Left ventricle myocardium inferior (tissue), 1 donor: ENCODE results near the gene PTPRM. TPM values are rescaled to one million over a fixed set of nuclear protein-coding genes. Genes with fewer than 3 reads are reported as not detected.

Experiments used
- DNase-seq: peaks from one replicate; pipeline ENCODE4 v3.0.0-alpha.2; 2020
- H3K27ac ChIP-seq: fragments of 200-600 bp; replicated peaks from 2 replicates; pipeline ENCODE4 v1.8.0; 2021
- H3K27me3 ChIP-seq: fragments of 200-600 bp; 2 replicates; pipeline ENCODE4 v1.8.0; 2021; ENCODE audit warnings: low read depth
- H3K36me3 ChIP-seq: fragments of 200-600 bp; 2 replicates; pipeline ENCODE4 v1.8.0; 2021
- H3K4me1 ChIP-seq: fragments of 200-600 bp; 2 replicates; pipeline ENCODE4 v1.8.0; 2021
- H3K4me3 ChIP-seq: fragments of 200-600 bp; 2 replicates; pipeline ENCODE4 v1.8.0; 2021; ENCODE audit warnings: mild to moderate bottlenecking, moderate library complexity
- H3K9me3 ChIP-seq: fragments of 200-600 bp; replicated peaks from 2 replicates; pipeline ENCODE4 v1.8.0; 2021
- CTCF ChIP-seq: fragments of 200-600 bp; IDR thresholded peaks from 2 replicates; pipeline ENCODE4 v1.8.0; 2021; ENCODE audit warnings: antibody characterized with exemption, mild to moderate bottlenecking, borderline replicate concordance
- intact Hi-C: fragments of 100-400 bp; cut with micrococcal nuclease; formaldehyde crosslinking; loops from one replicate; pipeline ENCODE4 v1.11.0; 2022
- total RNA-seq: library from RNA; stranded (reverse); fragmentation: NEBNext Ultra II Directional; extraction: Animal tissue kit (Norgen Biotek cat#: 25700); gene quantifications from one replicate; pipeline ENCODE4 v1.2.1, GENCODE V29; 2021
- donor health status: DM: no; HTN: yes; CAD: no; lungs with severe emphysema.

Gene PTPRM
- total RNA-seq, 1 donor from 2014 or later, result 132 TPM

DNA sequence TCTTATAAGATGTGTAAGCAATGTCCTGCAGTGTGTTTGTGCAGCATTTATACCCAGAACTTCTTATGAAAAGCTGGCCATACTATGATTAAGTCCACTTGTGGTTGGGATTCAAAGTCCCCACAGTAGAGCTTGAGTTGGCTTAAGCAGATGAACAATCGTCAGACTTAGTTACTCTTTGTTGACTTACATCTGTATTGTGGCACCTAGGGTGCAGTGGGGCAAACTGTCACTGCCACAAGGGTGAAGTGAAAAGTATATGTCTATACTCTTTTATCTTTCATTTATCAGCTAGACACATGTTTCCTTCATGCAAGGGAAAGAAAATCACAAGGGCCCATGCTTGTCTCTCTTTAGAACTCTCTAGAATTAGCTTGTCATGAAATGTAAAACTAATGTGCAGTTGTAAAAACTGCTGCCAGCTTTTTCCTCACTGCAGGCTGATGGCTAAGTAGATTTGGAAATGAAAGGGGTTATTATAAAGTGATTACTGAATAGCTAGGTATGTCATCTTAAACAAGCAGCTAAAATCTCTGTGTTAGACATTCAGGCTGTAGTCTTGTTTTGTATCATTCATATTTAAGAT, 474.5 kb downstream of the PTPRM start:
- H3K4me1 ChIP-seq, result peaks cover 67% of the 10 kb centered on the region
- no peak for DNase-seq
- H3K9me3 ChIP-seq, result no peaks in the 10 kb centered on the region
- H3K27ac ChIP-seq, result no peak overlapping the region
- TF ChIP-seq CTCF, result no peak
- no peak overlapping the region for H3K4me3 ChIP-seq
- no peaks in the 10 kb centered on the region for H3K27me3 ChIP-seq
- H3K36me3 ChIP-seq, result no peaks in the 10 kb centered on the region
- intact Hi-C loops, result no loop called here

DNA sequence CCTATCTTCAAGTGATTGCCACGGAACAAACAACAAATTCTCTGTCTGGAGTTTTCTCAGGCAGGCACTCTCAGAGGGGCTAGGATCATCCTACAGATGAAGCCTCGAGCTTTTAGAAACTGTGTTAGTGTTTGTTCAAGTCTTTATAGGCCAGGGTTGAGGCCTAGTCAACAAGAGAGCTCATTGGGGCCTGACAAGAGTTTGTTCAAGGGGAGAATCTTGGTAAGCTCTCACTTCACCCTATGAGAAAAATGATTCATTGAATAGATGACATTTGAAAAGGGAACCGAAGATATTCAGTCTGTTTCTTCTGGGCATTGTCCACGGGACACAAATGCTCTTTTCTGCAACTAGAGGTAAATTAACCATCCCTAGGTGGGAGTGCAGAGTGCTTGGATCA, 476.9 kb downstream of the PTPRM start:
- H3K9me3 ChIP-seq, result no peaks in the 10 kb centered on the region
- no peaks in the 10 kb centered on the region for H3K27me3 ChIP-seq
- peaks cover 69% of the 10 kb centered on the region for H3K4me1 ChIP-seq
- no peak for TF ChIP-seq CTCF
- no peak overlapping the region for H3K4me3 ChIP-seq
- no peak overlapping the region for H3K27ac ChIP-seq
- no peaks in the 10 kb centered on the region for H3K36me3 ChIP-seq
- intact Hi-C loops, result no loop called here
- no peak for DNase-seq

DNA sequence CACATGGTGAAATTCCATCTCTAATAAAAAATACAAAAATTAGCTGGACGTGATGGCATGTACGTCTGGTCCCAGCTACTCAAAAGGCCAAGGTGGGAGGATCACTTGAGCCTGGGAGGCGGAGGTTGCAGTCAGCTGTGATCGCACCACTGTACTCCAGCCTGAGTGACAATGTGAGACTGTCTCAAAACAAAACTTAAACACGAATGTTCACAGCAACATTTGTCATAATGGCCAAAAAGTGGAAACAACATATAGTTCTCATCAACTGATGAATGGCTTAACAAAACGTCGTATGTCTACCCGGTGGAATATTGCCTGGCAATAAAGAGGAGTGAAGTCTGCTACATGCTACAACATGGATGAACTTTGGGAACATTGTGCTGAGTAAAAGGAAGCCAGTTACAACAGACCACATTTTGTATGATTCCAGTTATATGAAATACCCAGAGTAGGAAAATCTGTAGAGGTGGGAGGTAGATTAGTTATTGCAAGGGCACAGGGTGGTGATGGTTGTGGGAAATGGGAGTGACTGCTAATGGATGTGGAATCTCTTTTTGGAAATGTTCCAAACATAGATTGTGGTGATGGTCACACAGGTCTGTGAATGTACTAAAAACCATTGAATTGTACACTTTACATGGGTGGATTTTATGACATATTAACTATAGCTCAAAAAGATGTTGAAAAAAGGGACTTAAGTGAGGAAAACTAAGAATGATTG, 478.2 kb downstream of the PTPRM start:
- H3K4me3 ChIP-seq, result no peak overlapping the region
- no peak overlapping the region for H3K27ac ChIP-seq
- intact Hi-C loops, result no loop called here
- H3K36me3 ChIP-seq, result no peaks in the 10 kb centered on the region
- peaks cover 78% of the 10 kb centered on the region for H3K4me1 ChIP-seq
- DNase-seq, result no peak
- no peaks in the 10 kb centered on the region for H3K27me3 ChIP-seq
- TF ChIP-seq CTCF, result no peak
- H3K9me3 ChIP-seq, result no peaks in the 10 kb centered on the region

GRCh38 chr18:8045884-8046281, 478.8 kb downstream of the PTPRM start:
- Histone ChIP-seq H3K27me3 (no peaks in the 10 kb centered on the region), H3K9me3 (no peaks in the 10 kb centered on the region), H3K36me3 (no peaks in the 10 kb centered on the region), H3K27ac (no peak overlapping the region), H3K4me1 (peaks cover 78% of the 10 kb centered on the region), H3K4me3 (no peak overlapping the region)
- no peak for DNase-seq
- no peak for TF ChIP-seq CTCF
- intact Hi-C loops, result no loop called here

- intact Hi-C loops, result no loop called here
- peaks cover 78% of the 10 kb centered on the region for H3K4me1 ChIP-seq
- no peaks in the 10 kb centered on the region for H3K36me3 ChIP-seq
- no peak for DNase-seq
- H3K27ac ChIP-seq, result no peak overlapping the region
- no peaks in the 10 kb centered on the region for H3K9me3 ChIP-seq
- TF ChIP-seq CTCF, result no peak
- H3K4me3 ChIP-seq, result no peak overlapping the region
- H3K27me3 ChIP-seq, result no peaks in the 10 kb centered on the region
These were observed 479.3 kb downstream of the PTPRM start for GRCh38 chr18:8046441-8046840.
